Measurements from ENCODE around the gene NCF2.

Gene NCF2

GRCh38 chr1:183586455-183586854, 3.8 kb downstream of the NCF2 start:
- 93 to 94% methylated on average over 1 of the region's 1 CpG for WGBS, 2 experiments
- no peaks in the 10 kb centered on the region for H3K9me3 ChIP-seq (ENCODE audit: control insufficient read depth, low read length)
- no peaks in the 10 kb centered on the region for H3K27me3 ChIP-seq (ENCODE audit: control insufficient read depth, insufficient read depth, low read length, poor library complexity, severe bottlenecking)
- no peaks in the 10 kb centered on the region for H3K36me3 ChIP-seq (ENCODE audit: control insufficient read depth, insufficient read depth, low read length)
- H3K4me1 ChIP-seq (ENCODE audit: control insufficient read depth, insufficient read depth, low read length) = peaks cover 4% of the 10 kb centered on the region
- H3K27ac ChIP-seq (ENCODE audit: insufficient read depth, low read depth, low read length, poor library complexity, severe bottlenecking) = no peak overlapping the region
- H3K4me3 ChIP-seq (ENCODE audit: insufficient read depth, low read depth, low read length) = no peak overlapping the region

DNA sequence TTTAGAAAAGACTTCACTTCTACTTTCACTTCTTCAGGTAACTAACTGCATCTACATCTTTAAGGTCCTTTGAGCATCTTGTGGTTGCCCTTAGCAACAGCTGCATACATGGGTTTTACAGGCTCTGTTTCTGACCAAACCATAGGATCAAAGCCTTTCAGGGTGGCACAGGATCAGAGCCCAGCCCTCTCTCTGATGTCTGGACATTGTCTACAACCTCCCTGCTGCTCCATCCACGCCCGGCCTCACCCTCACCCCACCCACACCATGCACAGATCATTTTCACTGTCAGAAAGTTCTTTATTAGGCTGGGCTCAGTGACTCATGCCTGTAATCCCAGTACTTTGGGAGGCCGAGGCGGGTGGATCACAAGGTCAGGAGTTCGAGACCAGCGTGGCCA, 5.2 kb downstream of the NCF2 start:
- H3K27ac ChIP-seq (ENCODE audit: insufficient read depth, low read depth, low read length, poor library complexity, severe bottlenecking) = no peak overlapping the region
- 87 to 89% methylated on average over 6 of the region's 6 CpGs for WGBS, 2 experiments
- H3K36me3 ChIP-seq (ENCODE audit: control insufficient read depth, insufficient read depth, low read length) = no peaks in the 10 kb centered on the region
- H3K4me1 ChIP-seq (ENCODE audit: control insufficient read depth, insufficient read depth, low read length) = peaks cover 7% of the 10 kb centered on the region
- H3K27me3 ChIP-seq (ENCODE audit: control insufficient read depth, insufficient read depth, low read length, poor library complexity, severe bottlenecking) = no peaks in the 10 kb centered on the region
- no peaks in the 10 kb centered on the region for H3K9me3 ChIP-seq (ENCODE audit: control insufficient read depth, low read length)
- no peak overlapping the region for H3K4me3 ChIP-seq (ENCODE audit: insufficient read depth, low read depth, low read length)

DNA sequence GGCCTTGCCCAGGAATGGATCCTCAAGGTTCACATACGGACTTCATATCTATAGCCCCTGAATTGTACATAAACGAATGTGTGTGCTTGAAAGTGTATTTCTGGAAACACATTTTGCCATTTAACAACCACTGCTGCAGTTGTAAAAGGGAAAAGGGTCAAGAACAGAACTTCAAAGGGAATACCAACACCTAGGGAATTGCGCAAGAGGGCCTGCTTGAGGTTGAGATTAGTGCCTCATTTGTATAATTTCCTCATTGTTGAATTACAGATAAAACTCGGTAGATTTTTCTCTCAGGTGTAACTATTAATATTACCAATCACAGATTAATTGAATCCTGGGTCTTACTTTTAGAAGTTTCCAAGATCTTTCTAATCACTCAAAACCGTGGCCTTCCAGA, 6.1 kb downstream of the NCF2 start:
- Histone ChIP-seq H3K36me3 (ENCODE audit: control insufficient read depth, insufficient read depth, low read length) (no peaks in the 10 kb centered on the region), H3K4me3 (ENCODE audit: insufficient read depth, low read depth, low read length) (no peak overlapping the region), H3K9me3 (ENCODE audit: control insufficient read depth, low read length) (no peaks in the 10 kb centered on the region), H3K27ac (ENCODE audit: insufficient read depth, low read depth, low read length, poor library complexity, severe bottlenecking) (no peak overlapping the region), H3K27me3 (ENCODE audit: control insufficient read depth, insufficient read depth, low read length, poor library complexity, severe bottlenecking) (no peaks in the 10 kb centered on the region), H3K4me1 (ENCODE audit: control insufficient read depth, insufficient read depth, low read length) (peaks cover 8% of the 10 kb centered on the region)
- WGBS, 2 experiments = 79 to 97% methylated on average over 3 to 5 of the region's 5 CpGs

- Histone ChIP-seq H3K9me3 (ENCODE audit: control insufficient read depth, low read length) (no peaks in the 10 kb centered on the region), H3K36me3 (ENCODE audit: control insufficient read depth, insufficient read depth, low read length) (no peaks in the 10 kb centered on the region), H3K4me1 (ENCODE audit: control insufficient read depth, insufficient read depth, low read length) (peaks cover 3% of the 10 kb centered on the region), H3K27me3 (ENCODE audit: control insufficient read depth, insufficient read depth, low read length, poor library complexity, severe bottlenecking) (no peaks in the 10 kb centered on the region), H3K4me3 (ENCODE audit: insufficient read depth, low read depth, low read length) (no peak overlapping the region), H3K27ac (ENCODE audit: insufficient read depth, low read depth, low read length, poor library complexity, severe bottlenecking) (no peak overlapping the region)
- WGBS, 2 experiments = 92 to 94% methylated on average over 6 of the region's 6 CpGs
Measured at GRCh38 chr1:183583466-183583865, 6.8 kb downstream of the NCF2 start.

DNA sequence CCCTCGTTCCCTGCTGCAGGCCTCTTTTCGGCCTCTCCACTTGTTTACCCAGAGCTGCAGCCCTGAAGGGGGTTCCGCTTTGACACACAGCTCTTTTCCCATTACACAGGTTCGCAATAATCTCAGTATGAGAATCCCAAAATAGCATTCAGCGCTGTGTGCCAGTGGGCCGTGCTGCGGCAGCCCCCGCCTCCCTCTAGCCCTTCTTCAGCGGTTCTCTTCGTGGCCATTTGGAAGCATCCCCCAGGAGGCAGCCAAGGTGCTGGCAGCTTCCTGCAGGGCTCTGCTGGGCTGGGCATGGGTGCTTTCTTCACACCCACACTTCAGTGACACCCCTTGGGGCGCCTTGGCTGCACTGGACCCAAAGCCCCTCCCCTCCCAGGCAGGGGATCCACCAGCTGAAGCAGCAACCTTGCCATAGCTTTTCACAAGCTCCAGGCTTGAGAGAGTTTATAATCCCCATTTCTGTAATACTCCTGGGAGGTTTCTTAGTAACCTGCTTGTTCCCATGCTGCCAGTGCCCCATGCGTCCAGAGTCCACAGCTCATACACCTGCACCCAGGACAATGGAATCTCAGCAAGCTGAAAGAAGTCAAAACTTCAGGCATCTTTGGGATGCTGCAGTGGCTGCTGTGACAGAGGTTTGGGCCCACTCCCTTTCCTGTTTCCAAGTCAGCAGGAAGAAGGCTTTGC, 8.1 kb downstream of the NCF2 start:
- Histone ChIP-seq H3K27me3 (ENCODE audit: control insufficient read depth, insufficient read depth, low read length, poor library complexity, severe bottlenecking) (no peaks in the 10 kb centered on the region), H3K27ac (ENCODE audit: insufficient read depth, low read depth, low read length, poor library complexity, severe bottlenecking) (no peak overlapping the region), H3K4me3 (ENCODE audit: insufficient read depth, low read depth, low read length) (no peak overlapping the region), H3K4me1 (ENCODE audit: control insufficient read depth, insufficient read depth, low read length) (peaks cover 3% of the 10 kb centered on the region), H3K36me3 (ENCODE audit: control insufficient read depth, insufficient read depth, low read length) (no peaks in the 10 kb centered on the region), H3K9me3 (ENCODE audit: control insufficient read depth, low read length) (no peaks in the 10 kb centered on the region)
- 91 to 93% methylated on average over 12 of the region's 12 CpGs for WGBS, 2 experiments

GRCh38 chr1:183580281-183580682, 10.0 kb downstream of the NCF2 start:
- H3K4me1 ChIP-seq (ENCODE audit: control insufficient read depth, insufficient read depth, low read length) = peaks cover 3% of the 10 kb centered on the region
- 60 to 61% methylated on average over 8 of the region's 8 CpGs for WGBS, 2 experiments
- H3K27ac ChIP-seq (ENCODE audit: insufficient read depth, low read depth, low read length, poor library complexity, severe bottlenecking) = no peak overlapping the region
- H3K9me3 ChIP-seq (ENCODE audit: control insufficient read depth, low read length) = no peaks in the 10 kb centered on the region
- no peaks in the 10 kb centered on the region for H3K27me3 ChIP-seq (ENCODE audit: control insufficient read depth, insufficient read depth, low read length, poor library complexity, severe bottlenecking)
- H3K36me3 ChIP-seq (ENCODE audit: control insufficient read depth, insufficient read depth, low read length) = no peaks in the 10 kb centered on the region
- no peak overlapping the region for H3K4me3 ChIP-seq (ENCODE audit: insufficient read depth, low read depth, low read length)

DNA sequence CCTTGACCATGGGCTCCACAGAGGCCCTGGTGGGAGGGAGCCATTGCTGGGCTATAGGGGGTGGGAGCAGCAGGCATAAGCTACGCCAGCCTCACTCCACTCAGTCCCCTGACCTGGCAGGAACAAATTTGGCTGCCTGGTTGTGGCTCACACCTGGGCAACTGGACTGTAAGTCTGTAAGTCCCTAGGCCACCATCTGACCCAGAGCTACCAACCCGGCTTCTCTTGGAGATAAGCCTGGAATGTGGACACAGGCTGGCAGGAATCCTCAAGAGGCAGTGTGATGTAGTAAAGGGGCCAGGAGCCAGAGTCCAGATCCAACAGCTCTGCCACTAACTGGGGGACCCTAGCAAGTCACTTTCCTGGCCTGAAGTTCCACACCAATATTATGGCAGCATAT, 11.4 kb downstream of the NCF2 start:
- Histone ChIP-seq H3K4me1 (ENCODE audit: control insufficient read depth, insufficient read depth, low read length) (peaks cover 3% of the 10 kb centered on the region), H3K27ac (ENCODE audit: insufficient read depth, low read depth, low read length, poor library complexity, severe bottlenecking) (no peak overlapping the region), H3K27me3 (ENCODE audit: control insufficient read depth, insufficient read depth, low read length, poor library complexity, severe bottlenecking) (no peaks in the 10 kb centered on the region), H3K9me3 (ENCODE audit: control insufficient read depth, low read length) (no peaks in the 10 kb centered on the region), H3K36me3 (ENCODE audit: control insufficient read depth, insufficient read depth, low read length) (no peaks in the 10 kb centered on the region), H3K4me3 (ENCODE audit: insufficient read depth, low read depth, low read length) (no peak overlapping the region)
- WGBS, 2 experiments = 93% methylated on average over 2 of the region's 2 CpGs

- 85 to 88% methylated on average over 7 of the region's 7 CpGs for WGBS, 2 experiments
- Histone ChIP-seq H3K27ac (ENCODE audit: insufficient read depth, low read depth, low read length, poor library complexity, severe bottlenecking) (no peak overlapping the region), H3K4me1 (ENCODE audit: control insufficient read depth, insufficient read depth, low read length) (peaks cover 3% of the 10 kb centered on the region), H3K27me3 (ENCODE audit: control insufficient read depth, insufficient read depth, low read length, poor library complexity, severe bottlenecking) (no peaks in the 10 kb centered on the region), H3K36me3 (ENCODE audit: control insufficient read depth, insufficient read depth, low read length) (no peaks in the 10 kb centered on the region), H3K4me3 (ENCODE audit: insufficient read depth, low read depth, low read length) (no peak overlapping the region), H3K9me3 (ENCODE audit: control insufficient read depth, low read length) (no peaks in the 10 kb centered on the region)
Measured at GRCh38 chr1:183577897-183578465, 12.3 kb downstream of the NCF2 start.

GRCh38 chr1:183576537-183576936, 13.7 kb downstream of the NCF2 start:
- Histone ChIP-seq H3K4me1 (ENCODE audit: control insufficient read depth, insufficient read depth, low read length) (peaks cover 3% of the 10 kb centered on the region), H3K9me3 (ENCODE audit: control insufficient read depth, low read length) (no peaks in the 10 kb centered on the region), H3K27me3 (ENCODE audit: control insufficient read depth, insufficient read depth, low read length, poor library complexity, severe bottlenecking) (no peaks in the 10 kb centered on the region), H3K36me3 (ENCODE audit: control insufficient read depth, insufficient read depth, low read length) (no peaks in the 10 kb centered on the region), H3K27ac (ENCODE audit: insufficient read depth, low read depth, low read length, poor library complexity, severe bottlenecking) (no peak overlapping the region), H3K4me3 (ENCODE audit: insufficient read depth, low read depth, low read length) (no peak overlapping the region)
- WGBS, 2 experiments = 89 to 95% methylated on average over 8 of the region's 8 CpGs

DNA sequence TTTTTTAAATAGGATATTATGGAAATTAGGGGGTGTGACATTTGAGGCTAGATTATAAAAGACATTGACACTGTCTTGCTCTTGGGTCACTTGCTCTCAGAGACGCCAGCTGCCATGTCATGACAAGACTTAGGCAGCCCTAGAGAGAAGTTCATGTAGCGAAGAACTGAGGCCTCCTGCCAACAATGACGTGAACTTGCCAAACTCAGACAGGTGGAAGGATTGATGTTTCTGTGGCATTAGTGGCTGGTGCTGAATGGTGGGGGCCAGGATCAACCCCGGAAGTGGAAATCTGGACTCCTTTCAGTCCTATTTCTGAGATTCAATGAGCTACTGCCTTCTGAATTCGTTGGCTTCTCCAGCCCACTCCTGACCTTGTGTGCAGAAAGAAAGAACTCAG, 14.7 kb downstream of the NCF2 start:
- Histone ChIP-seq H3K27ac (ENCODE audit: insufficient read depth, low read depth, low read length, poor library complexity, severe bottlenecking) (no peak overlapping the region), H3K27me3 (ENCODE audit: control insufficient read depth, insufficient read depth, low read length, poor library complexity, severe bottlenecking) (no peaks in the 10 kb centered on the region), H3K4me3 (ENCODE audit: insufficient read depth, low read depth, low read length) (no peak overlapping the region), H3K4me1 (ENCODE audit: control insufficient read depth, insufficient read depth, low read length) (peaks cover 3% of the 10 kb centered on the region), H3K9me3 (ENCODE audit: control insufficient read depth, low read length) (no peaks in the 10 kb centered on the region), H3K36me3 (ENCODE audit: control insufficient read depth, insufficient read depth, low read length) (no peaks in the 10 kb centered on the region)
- WGBS, 2 experiments = 93 to 96% methylated on average over 5 of the region's 5 CpGs

Data from ectodermal cell (in vitro differentiated cells).